HG03108 (cell line): ENCODE data around the gene DOCK2.

Source experiments
- ATAC-seq: cut with Tn5 transposase; IDR thresholded peaks from one replicate; pipeline ENCODE4 v1.9.1; 2021; ENCODE audit warnings: moderate library complexity; ENCODE audit not compliant: unreplicated experiment

The DOCK2 gene

DNA sequence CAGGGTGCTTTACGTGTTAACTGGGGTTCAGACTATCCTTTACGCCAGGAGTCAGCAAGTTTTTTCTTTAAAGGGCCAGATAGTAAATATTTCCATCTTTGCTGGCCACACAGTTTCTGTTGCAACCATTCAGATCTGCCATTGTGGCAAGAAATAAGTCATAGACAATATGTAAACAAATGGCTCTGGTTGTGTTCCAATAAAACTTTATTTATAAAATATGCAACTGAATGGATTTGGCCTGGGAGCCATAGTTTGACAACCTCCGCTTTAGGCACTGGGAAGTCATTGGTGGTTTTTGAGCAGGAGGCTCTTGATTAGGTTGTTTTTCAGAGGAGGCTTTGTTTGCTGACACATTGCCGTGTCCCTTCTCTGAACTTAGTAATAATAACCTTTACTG, 252.5 kb downstream of the DOCK2 start:
- ATAC-seq, result no peak

DNA sequence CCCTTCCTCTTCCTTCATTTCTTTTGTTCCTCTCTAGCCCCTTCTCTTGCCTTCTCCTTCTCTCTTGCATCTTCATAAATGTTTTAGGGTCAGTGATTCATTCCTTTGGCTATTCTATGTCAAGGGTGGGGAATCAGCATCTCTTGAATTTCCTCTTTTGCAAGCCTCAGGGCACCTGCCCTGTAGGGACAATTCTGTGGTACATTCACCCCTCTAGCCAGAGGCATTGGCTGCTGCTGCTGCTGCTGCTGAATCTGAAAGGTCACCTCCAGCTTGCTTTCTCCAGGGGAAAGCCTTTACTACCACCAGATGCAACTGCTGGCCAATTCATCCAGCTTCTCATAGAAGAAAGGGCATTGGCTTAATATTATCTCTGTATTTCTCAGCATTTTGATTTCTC, 255.9 kb downstream of the DOCK2 start:
- ATAC-seq, result no peak

DNA sequence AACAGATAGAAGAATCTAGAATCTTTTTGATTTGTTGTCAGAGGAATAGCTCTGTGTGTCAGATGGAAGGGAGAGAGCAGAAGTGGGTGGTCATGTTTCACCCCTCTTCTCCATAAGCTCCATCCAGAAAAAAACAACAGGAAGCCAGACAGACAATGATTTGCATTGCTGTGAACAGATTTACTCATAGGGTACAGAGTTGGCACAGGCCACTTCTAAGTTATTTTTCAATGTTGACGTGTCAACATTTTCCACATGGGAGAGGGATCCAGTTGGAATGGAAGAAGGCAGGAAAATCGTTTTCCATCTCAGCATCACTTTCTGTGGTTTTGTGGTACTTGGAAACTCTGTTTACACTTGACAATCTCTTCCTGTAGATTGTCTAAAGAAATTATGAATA, 256.5 kb downstream of the DOCK2 start:
- ATAC-seq, result no peak

DNA sequence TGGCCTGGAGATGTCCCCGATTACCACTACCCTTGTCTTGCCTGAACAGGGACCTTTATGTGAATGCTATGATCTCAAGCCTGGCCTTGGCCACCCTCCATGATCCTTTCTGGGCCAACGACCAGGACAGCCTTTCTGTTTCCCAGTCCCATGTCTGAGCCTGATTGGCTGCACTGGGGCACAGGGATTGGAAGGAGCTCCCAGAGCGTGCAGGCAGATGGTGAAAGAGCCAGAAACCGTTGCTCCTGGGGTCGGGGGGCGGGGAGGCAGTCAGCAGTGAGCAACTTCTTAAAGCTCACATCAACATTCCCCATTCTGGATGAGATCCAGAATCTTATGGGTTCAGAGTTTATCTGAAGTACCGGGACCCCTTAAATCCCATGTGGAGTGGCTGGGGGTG, 258.9 kb downstream of the DOCK2 start:
- ATAC-seq, result no peak

DNA sequence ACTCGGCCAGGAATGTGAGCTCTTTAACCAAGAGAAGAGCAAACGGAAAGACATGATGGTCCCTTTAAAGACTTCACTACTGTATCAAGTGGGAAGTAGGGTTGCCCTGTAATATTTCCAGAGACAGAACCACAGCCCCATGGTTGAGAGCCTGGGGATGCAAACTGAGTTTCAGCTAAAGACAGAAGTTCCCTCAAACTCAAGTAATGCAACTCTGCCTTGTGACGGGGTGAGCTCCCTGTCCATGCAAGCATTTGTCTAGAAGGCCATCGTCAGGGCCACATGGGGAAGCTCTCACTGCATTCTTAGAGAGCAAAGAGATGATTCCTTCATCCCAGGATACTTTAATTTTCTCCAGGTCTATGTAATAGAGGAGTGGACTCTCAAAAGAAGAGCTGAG, 260.4 kb downstream of the DOCK2 start:
- no peak for ATAC-seq

DNA sequence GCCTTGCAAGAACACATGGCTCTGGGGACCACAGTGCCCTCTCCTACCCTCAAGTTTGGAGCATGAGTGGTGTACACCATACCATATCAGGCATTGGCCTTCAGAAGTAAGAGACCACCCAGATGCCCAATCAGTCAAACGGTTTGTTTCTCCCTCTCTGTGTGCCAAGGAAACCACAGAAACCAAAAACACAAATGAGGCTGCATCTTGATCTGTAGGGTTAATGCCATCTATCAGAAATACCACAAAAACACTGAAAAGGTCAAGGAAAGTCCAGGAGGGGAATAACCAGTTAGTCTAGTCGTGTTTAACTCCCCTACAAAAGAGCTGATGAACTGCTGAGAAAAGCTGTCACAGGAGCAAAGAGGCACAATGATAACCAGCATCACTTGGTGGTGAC, 264.8 kb downstream of the DOCK2 start:
- peak; percentile 42 for ATAC-seq

DNA sequence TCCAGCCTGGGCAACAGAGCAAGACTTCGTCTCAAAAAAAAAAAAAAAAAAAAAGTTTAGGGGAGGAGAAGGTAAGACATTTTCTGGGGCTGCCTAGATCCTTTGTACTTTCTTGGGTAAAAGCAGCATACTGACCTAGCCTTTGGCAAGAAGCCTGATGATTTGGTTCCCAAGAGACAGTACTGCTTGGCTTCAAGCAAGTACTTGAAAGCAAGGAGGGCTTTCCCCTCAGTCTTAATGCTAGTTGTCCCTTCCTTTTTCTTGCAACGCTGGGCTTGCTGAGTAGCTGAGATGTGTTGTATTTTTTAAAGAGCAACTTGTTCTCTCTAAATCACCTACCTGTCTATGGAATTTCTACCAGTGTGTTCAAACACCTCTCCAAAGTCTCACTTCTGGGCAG, 267.0 kb downstream of the DOCK2 start:
- ATAC-seq, result peak; percentile 47

DNA sequence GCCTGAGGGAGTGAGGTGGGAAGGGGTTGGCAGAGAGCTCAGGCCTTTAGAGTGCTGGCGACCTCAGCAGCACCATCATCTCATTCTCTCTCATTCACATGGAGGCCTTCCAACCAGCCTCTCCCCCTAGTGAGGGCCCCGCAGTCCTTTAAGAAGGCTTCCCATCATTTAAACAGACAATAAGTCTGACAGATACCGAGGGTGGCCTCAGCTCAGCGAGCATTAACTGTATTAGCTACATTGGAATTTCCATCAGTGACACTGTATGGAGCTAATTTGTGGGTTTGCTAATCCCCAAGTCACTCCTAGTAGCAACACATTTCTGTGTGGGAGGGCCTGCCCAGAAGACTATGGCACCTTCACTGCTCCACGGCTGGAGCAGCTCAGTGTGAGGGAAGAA, 267.4 kb downstream of the DOCK2 start:
- no peak for ATAC-seq

DNA sequence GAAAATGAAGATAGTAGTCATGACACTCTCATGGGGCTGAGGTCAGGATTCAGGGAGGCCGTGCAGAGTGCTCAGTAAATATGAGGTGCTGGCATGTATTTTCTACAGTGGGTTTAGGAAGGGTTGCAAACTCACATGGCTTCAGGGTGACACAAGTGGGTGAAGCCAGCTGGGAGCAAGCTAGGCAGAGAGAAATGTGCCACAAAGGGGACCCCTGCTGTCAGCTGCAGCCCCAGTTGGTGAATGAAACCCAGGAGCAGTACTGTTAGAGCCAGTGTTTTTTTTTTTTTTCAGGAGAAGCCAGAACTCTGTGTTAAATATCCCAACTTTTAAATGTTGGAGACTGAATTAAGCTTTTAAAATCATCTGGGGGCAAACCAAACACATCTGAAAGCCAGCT, 267.9 kb downstream of the DOCK2 start:
- no peak for ATAC-seq

DNA sequence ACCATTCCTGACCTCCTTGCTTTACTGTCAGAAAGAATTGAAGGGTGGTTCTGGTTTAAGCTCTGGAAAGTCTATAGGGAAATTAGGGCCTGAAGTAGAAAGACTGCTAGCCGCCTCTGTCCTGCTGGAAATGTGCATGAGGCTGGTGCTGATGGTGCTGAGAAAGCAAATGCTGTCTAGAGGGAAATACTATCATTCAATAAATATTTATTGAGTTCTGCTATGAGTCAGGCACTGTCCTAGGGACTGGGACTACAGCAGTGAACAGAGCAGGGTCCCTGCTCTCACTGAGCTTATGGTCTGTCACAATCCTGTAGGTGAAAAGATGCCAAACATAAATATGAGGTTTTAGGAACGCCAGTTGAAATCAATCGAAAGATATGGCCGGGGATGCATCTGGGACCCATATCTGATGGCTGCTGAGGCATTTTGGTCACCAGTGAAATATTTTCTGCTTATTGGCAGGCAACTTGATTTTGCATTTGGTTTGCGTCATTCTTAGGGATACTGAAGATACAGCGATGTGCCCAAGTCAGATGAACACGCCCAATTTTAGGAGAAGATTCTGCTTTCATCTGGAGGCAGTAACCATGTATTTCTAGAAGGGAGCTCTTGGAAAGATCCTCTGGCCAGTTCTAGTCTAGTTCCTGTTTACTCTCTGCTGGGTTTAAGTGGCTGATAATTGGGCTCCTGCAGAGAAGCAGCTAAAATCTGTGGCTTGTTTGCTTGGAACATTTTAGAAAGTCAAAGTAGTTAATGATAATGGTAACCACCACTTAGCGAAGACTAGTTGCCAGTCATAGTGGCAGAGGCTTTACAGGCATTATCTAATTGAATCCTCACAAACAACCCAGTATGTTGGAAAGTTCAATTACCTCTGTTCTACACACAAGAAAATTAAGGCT, 269.9 kb downstream of the DOCK2 start:
- ATAC-seq, result no peak

DNA sequence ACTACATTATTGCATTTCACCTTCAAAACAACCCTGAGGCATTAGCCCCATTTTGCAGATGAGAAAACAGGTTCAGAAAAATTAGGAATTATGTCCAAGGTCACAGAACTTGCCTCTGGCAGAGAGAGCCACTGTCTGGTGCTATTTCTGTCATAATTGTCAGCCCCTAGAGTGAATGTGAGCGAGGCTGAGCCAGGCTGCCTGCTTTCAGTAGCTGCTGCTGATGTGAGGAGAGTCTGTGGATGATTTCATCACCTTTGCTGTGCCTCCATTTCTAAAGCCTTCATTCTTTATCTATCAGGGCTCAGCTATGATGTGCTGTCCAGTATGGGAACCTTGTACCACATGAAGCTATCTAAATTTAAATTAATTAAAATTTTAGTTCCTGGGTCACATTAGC, 271.8 kb downstream of the DOCK2 start:
- ATAC-seq, result no peak

DNA sequence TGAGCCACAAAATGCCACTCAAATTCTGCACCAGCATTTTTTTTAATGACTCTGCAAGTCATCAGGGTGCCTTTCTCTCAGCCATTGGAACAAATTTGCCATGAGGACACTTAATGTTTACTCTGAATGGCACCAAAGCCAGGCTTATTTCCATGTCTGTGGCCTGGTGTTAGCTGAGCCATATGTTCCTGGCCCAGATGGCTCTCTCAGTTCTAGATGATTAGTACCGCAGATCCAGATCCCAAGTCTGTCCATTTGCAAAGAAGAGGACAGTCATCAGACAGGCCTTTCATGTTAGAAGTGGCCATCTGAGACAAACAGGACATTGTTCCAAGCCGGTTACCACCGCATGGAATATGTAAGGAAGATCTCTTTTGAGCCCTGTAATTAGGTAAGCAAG, 272.9 kb downstream of the DOCK2 start:
- ATAC-seq, result no peak

DNA sequence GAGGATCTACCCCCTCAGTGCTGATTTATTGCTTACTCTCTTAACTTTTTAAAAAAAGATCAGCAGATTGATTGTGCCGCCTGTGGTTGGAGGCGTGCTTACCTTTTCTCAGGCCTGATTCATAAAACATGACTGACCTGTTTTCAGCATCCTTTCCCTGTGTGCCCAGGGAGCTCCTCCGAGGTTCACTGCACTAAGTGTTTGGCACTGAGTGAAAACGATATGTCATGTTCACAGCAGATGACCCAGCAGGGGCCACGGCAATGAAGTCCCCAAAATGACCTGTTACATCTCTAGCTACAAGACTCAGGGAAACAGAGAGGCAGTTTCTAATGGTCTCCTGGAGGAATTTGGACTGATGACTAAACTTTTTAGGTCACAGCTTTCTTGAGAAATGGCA, 273.3 kb downstream of the DOCK2 start:
- no peak for ATAC-seq

DNA sequence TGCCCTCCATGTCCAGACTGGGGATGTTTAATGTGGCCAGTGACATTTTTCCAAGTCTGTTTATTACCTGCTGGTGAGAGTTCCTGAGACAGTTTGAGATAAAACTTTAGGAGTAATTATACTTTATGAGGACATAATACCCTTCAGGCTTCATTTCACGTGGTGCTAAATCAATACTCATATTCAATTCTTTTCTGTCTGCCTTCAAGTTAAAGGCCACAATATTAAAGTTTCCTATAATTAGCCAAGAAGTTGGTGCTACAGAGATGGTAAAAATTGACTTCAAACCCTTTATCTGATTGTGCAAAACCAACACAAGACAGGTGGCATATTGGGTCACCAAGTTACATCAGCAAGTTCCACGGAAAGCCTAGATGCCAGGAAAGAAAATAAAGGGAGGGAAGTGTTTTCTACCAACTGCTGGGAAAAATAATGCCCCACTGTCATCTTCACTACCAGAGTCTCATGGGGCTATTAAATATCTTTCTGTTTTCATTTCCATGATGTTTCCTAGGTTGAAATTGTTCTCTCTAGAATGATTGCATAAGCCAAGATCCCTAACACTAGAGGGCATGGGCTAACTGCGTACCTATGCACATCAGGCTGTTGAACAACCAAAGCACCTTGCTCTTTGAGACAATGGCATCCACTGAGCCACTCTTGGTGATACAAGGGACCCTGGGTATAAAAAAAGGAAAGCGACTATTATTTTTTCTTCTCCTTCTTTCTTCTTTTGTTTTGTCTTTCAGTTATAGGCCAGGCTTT, 274.6 kb downstream of the DOCK2 start:
- no peak for ATAC-seq

DNA sequence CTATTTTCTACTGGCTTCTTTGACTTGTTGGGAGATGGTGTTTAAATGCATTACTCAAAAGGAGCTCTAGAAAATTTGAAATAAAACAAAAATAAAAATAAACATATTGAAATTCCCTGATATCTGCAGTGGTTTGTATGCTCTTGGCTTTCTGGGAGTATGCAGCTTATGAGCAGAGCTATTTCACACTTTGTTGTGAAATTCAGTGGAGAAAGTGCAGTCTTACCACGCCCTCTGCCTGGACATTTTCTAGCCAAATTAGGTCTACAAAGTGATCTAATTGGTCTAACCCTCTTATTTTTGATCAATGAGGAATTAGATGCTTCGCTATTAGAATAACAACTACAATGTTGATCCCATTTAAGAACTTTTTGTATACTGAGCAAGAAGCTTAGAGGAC, 276.4 kb downstream of the DOCK2 start:
- ATAC-seq, result no peak

DNA sequence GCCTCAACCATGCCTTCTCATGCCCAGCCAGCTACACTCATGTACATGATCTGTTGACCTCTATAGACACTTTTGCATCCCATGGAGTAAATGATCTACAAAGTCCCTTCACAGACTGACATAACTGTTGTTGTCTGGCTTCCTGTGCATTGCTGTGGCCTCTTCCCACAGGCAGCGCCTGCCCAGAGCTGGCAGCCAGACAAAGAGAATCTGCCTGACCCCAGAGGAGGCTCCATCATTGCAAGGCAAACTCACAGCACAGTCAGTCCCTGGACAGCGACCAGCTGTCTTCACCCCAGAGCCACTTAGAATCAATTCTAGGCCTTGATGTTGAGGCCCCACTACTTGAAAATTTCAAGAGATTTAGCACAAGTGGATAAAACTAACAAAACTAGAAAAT, 277.7 kb downstream of the DOCK2 start:
- ATAC-seq, result no peak

DNA sequence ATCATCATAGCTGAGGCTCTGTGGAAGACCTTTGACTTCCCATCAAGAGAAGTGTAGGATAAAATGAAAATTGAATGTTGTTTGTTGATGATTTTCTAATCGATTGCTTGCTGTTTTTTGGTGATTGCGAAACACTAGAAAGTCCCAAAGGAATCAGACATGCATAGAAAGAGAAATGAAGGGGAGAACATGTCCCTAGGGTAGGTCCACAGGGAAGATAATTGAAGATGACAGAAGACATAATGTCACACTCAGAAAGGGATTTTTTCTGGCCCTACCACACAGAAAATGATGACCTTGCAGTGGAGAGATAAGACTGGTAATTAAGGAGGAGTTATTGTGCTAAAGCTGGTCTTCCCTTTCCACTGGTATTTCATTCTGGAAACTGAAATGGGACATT, 280.4 kb downstream of the DOCK2 start:
- no peak for ATAC-seq

DNA sequence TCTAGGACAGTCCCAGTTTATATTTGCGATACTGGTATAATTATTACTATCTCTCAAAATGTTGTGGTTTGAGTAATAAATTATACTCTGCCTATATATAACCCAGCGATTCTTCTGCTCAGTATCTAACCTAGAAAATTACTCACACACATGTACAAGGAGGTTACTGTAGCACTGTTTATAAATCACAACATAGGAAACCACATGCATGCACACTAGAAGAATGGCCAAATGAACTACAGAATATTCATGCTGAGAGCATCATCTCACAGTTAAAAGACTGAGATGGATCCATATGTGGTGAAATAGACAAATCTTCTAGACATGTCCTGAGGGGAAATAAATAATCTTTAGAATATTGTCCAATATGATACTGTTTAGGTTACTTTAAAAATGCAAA, 281.2 kb downstream of the DOCK2 start:
- ATAC-seq, result no peak

DNA sequence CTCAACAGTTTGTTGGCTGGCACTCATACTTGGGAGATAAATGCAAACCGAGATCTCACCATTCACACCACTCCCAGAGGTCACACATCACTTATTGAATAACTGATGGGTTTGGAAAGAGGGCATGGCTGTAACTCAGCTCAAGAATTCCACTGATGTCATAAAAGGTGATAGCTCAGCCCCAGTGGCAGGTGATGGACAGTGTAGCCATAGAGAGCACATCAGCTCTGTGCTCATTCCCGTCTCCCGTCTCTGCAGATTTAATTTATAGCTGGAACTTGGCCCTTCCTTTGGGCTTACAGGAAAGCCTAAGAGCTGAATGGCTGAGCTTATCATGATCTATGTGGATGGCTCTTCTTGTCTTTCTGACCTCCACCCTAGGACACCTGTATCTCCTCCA, 283.4 kb downstream of the DOCK2 start:
- ATAC-seq, result no peak

DNA sequence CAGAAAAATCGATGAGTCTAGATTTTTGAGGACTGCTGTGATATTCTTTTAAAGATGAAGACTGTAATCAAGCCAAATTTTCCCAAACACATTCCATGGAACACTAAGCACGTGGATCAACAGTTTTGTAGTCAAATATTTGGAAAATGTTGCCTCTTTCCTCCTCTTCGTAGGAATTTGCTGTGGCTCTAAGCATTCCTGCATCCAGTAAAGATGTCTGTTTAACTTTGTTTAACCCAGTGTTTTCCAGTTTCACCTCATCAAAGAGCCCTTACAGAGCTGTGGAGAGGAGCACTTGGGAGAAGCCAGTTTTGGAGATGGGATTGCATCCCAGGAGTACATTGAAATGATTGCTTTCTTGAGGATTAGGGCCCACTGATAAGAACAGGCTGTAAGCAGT, 284.3 kb downstream of the DOCK2 start:
- ATAC-seq, result no peak

DNA sequence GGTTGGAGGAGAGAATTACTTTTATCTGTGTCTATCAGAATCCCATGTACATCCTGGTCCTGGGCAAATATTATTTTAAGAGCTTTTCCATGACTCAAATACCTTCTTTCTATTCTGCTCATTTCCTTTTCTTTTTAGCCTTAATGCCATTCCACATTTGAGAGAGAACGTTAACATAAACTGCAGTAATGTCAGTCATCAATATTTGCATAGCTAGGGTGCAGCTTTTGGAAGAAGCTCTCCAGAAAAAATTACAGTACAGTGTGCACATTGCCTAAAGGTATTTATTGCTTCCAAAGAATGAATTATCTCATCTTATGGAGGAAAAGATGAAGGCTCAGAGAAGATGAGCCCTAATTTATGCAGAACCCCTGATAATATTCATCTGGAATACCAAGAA, 284.9 kb downstream of the DOCK2 start:
- ATAC-seq, result no peak

DNA sequence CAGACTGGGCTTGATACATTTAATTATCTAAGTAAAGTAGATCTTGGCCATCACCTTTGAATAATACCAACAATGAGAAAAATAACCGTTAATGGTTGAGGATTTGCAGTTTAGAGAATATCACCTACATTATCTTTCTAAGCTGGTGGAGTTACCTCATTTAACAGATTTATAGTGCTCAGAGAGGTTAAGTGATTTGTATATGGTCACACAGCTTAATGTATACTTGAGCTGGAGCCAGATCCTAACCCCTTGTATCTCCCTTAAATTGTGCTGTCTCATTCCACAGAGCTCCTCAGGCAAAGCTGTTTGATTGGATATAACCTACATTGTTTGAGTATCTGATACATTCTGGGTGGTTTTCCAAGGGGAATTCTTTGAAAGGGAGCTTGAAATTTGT, 285.4 kb downstream of the DOCK2 start:
- ATAC-seq, result no peak
